IPS-15b (cell line): ENCODE results near the gene TAF4.

Source experiments
- H3K27me3 ChIP-seq: one replicate; pipeline ENCODE4 v1.6.1; 2013; ENCODE audit warnings: low read length; ENCODE audit not compliant: control insufficient read depth, insufficient read depth
- H3K36me3 ChIP-seq: one replicate; pipeline ENCODE4 v1.6.1; 2013; ENCODE audit warnings: low read length; ENCODE audit not compliant: control insufficient read depth, insufficient read depth
- H3K4me1 ChIP-seq: one replicate; pipeline ENCODE4 v1.6.1; 2013; ENCODE audit warnings: mild to moderate bottlenecking, low read length; ENCODE audit not compliant: control insufficient read depth, insufficient read depth
- H3K4me3 ChIP-seq: one replicate; pipeline ENCODE4 v1.5.1; 2013; ENCODE audit warnings: low read depth, low read length
- H3K9ac ChIP-seq: one replicate; pipeline ENCODE4 v1.6.1; 2013; ENCODE audit warnings: low read depth, mild to moderate bottlenecking, low read length
- H3K9me3 ChIP-seq: one replicate; pipeline ENCODE4 v1.6.1; 2013; ENCODE audit warnings: mild to moderate bottlenecking, low read length; ENCODE audit not compliant: control insufficient read depth, insufficient read depth

Gene TAF4

GRCh38 chr20:62029949-62030348, 35.7 kb downstream of the TAF4 start:
- H3K9me3 ChIP-seq = no peaks in the 10 kb centered on the region
- H3K36me3 ChIP-seq = no peaks in the 10 kb centered on the region
- H3K27me3 ChIP-seq = no peaks in the 10 kb centered on the region
- peaks cover 13% of the 10 kb centered on the region for H3K4me1 ChIP-seq
- H3K9ac ChIP-seq = no peak overlapping the region
- no peak overlapping the region for H3K4me3 ChIP-seq

- no peaks in the 10 kb centered on the region for H3K27me3 ChIP-seq
- no peak overlapping the region for H3K9ac ChIP-seq
- no peak overlapping the region for H3K4me3 ChIP-seq
- no peaks in the 10 kb centered on the region for H3K9me3 ChIP-seq
- H3K36me3 ChIP-seq = no peaks in the 10 kb centered on the region
- peaks cover 13% of the 10 kb centered on the region for H3K4me1 ChIP-seq
Measured at GRCh38 chr20:62029296-62029695, 36.4 kb downstream of the TAF4 start.

DNA sequence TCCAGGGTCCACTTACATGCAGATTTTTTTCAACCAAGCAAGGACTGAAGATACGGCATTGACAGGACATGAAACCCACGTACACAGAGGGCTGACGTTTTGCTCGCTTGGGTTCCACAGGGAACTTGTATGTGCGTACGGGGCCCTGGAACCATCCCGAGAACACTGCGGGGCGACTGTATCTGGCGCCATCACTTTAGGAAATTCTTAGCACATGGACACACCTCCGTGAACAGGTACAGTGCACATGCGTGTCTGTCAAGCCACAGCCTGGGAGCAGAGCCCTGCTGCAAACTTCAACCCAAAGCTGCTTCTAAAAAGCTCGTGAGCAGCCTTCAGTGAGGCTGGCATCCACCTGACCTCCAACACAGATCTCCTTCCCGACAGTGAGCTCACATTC, 37.3 kb downstream of the TAF4 start:
- no peaks in the 10 kb centered on the region for H3K27me3 ChIP-seq
- H3K4me3 ChIP-seq = no peak overlapping the region
- no peak overlapping the region for H3K9ac ChIP-seq
- no peaks in the 10 kb centered on the region for H3K9me3 ChIP-seq
- H3K4me1 ChIP-seq = peaks cover 13% of the 10 kb centered on the region
- no peaks in the 10 kb centered on the region for H3K36me3 ChIP-seq

- no peaks in the 10 kb centered on the region for H3K36me3 ChIP-seq
- H3K9ac ChIP-seq = no peak overlapping the region
- no peaks in the 10 kb centered on the region for H3K9me3 ChIP-seq
- H3K27me3 ChIP-seq = no peaks in the 10 kb centered on the region
- no peak overlapping the region for H3K4me3 ChIP-seq
- peaks cover 13% of the 10 kb centered on the region for H3K4me1 ChIP-seq
Measured at GRCh38 chr20:62027698-62028321, 37.9 kb downstream of the TAF4 start.

DNA sequence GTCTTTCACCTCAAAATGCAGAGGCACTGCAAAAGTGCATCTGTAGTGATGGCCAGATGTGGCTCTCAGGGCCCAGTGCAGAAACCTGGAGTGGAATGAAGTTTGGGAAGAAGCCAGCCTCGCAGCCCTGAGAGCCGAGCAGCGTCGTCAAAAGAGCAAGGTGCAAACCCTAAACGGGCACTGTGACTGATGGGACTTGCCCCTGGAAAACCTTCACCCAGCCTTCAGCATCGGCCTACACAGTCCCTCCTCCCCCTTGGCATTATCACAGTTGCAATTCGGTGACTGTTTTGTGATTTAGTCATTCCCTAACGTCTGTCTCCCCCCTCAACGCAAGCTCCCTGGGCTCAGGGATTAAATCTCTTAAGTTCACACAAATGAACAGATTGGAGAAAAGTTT, 38.6 kb downstream of the TAF4 start:
- H3K4me1 ChIP-seq = peaks cover 13% of the 10 kb centered on the region
- peak overlapping the region; percentile 47 for H3K9ac ChIP-seq
- no peak overlapping the region for H3K4me3 ChIP-seq

GRCh38 chr20:62026564-62026856, 39.2 kb downstream of the TAF4 start:
- peak overlapping the region; percentile 54 for H3K9ac ChIP-seq
- H3K27me3 ChIP-seq = no peaks in the 10 kb centered on the region
- H3K4me3 ChIP-seq = no peak overlapping the region
- peaks cover 13% of the 10 kb centered on the region for H3K4me1 ChIP-seq
- H3K9me3 ChIP-seq = no peaks in the 10 kb centered on the region
- no peaks in the 10 kb centered on the region for H3K36me3 ChIP-seq

More for the DNA sequence above, 38.6 kb downstream of the TAF4 start:
- H3K9me3 ChIP-seq = no peaks in the 10 kb centered on the region
- H3K36me3 ChIP-seq = no peaks in the 10 kb centered on the region
- no peaks in the 10 kb centered on the region for H3K27me3 ChIP-seq

- Histone ChIP-seq H3K4me3 (no peak overlapping the region), H3K9me3 (no peaks in the 10 kb centered on the region), H3K27me3 (no peaks in the 10 kb centered on the region), H3K36me3 (no peaks in the 10 kb centered on the region), H3K4me1 (peaks cover 13% of the 10 kb centered on the region), H3K9ac (peak overlapping the region; percentile 54)
Measured at GRCh38 chr20:62025832-62026563, 39.7 kb downstream of the TAF4 start.

DNA sequence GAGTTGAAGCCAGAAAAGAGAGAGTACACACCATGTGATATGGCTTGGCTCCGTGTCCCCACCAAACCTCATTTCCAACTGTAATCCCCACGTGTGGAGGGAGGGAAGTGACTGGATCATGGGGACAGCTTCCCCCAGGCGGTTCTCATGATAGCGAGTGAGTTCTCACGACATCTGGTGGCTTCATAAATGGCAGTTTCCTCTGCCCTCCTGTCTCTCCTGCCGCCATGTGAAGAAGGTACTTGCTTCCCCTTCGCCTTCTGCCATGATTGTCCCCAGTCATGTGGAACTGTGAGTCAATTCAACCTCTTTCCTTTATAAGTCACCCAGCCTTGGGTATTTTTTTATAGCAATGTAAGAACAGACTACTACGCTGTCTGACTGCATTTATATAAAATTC, 40.3 kb downstream of the TAF4 start:
- H3K4me1 ChIP-seq = peaks cover 13% of the 10 kb centered on the region
- H3K27me3 ChIP-seq = no peaks in the 10 kb centered on the region
- no peak overlapping the region for H3K9ac ChIP-seq
- H3K4me3 ChIP-seq = no peak overlapping the region
- no peaks in the 10 kb centered on the region for H3K9me3 ChIP-seq
- no peaks in the 10 kb centered on the region for H3K36me3 ChIP-seq

DNA sequence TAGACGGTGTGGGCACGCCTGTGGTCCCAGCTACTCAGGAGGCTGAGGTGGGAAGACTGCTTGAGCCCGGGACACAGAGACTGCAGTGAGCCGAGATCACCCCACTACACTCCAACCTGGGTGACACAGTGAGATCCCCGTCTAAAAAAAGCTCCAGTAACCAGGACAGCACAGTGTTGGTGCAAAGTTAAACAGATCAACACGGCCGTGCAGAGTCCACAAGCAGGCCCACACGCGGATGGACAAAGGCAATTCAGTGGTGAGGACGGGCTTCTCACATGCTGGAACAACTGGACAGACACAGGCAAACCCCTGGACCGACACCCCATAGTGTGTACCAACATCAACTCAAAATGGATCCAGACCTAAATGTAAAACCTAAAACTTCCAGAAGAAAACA, 41.7 kb downstream of the TAF4 start:
- Histone ChIP-seq H3K27me3 (no peaks in the 10 kb centered on the region), H3K9ac (no peak overlapping the region), H3K4me3 (no peak overlapping the region), H3K36me3 (no peaks in the 10 kb centered on the region), H3K9me3 (no peaks in the 10 kb centered on the region), H3K4me1 (peaks cover 13% of the 10 kb centered on the region)

GRCh38 chr20:62022575-62023139, 43.0 kb downstream of the TAF4 start:
- Histone ChIP-seq H3K27me3 (no peaks in the 10 kb centered on the region), H3K36me3 (no peaks in the 10 kb centered on the region), H3K9me3 (no peaks in the 10 kb centered on the region), H3K4me3 (no peak overlapping the region), H3K4me1 (peaks cover 13% of the 10 kb centered on the region), H3K9ac (peak overlapping the region; percentile 37)

DNA sequence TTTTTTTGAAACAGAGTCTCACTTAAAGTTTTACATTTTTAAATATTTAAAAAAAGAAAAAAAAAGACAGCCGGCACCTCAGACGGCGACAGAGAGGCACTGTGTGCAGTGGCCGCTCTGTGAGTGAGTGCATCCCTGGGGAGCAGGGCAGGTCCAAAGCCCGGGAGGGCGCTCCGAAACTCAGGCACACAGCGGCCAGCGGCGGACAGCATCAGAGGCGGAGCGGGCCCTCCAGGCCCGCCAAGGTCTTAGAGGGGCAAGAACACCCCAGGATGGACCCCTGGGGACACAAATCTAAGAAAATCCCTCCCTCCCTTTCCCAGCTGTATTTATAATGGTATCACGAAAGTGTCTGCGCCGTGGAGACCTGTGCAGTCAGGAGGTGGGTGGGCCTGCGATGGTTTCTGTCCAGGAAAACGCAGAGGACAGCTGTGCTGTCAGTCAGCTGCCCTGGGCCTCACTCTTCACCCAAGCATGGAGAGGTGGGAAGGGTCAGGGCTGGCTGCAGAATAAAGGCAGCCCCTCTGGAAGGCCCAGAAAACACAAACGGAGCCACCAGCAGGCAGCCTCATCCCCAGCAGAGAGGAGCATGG, 43.8 kb downstream of the TAF4 start:
- Histone ChIP-seq H3K4me3 (no peak overlapping the region), H3K4me1 (peaks cover 8% of the 10 kb centered on the region), H3K27me3 (no peaks in the 10 kb centered on the region), H3K9me3 (no peaks in the 10 kb centered on the region), H3K9ac (peak overlapping the region; percentile 37), H3K36me3 (no peaks in the 10 kb centered on the region)
